IMR-90 (cell line): ENCODE results near the gene HNRNPLL. TPM values are rescaled to one million over a fixed set of nuclear protein-coding genes. Genes with fewer than 3 reads are reported as not detected.

Source experiments
- ATAC-seq: fragments of 200-7000 bp; cut with Tn5 transposase; 2 replicates; pipeline ENCODE4 v1.9.1; 2020; ENCODE audit warnings: low read depth, mild to moderate bottlenecking, moderate library complexity
- BruUV-seq: library from RNA; stranded (reverse); fragments of 400-500 nt; replicated peaks from 2 replicates; lab custom pipeline; 2021; lab: Mats Ljungman, UMichigan
- CTCF ChIA-PET: fragments of 300-600 bp; formaldehyde crosslinking; extraction: SDS; loops from one replicate; lab custom pipeline; 2021; ENCODE audit warnings: antibody characterized with exemption; lab: Yijun Ruan, JAX
- POLR2A ChIA-PET: fragments of 300-600 bp; sonication (Branson Sonifier 250); formaldehyde crosslinking; loops from one replicate; lab custom pipeline; 2022; ENCODE audit warnings: antibody characterized with exemption; ENCODE audit not compliant: unreplicated experiment; lab: Charles Lee
- DNase-seq: peaks from one replicate; pipeline ENCODE4 v3.0.0; 2013
- H2AFZ ChIP-seq: replicated peaks from 2 replicates; pipeline ENCODE3; 2013; ENCODE audit warnings: low read length, mild to moderate bottlenecking; ENCODE audit not compliant: poor library complexity
- H2AK5ac ChIP-seq: 2 replicates; pipeline ENCODE4 v1.6.1; 2013; ENCODE audit warnings: low read depth, low read length, inconsistent platforms
- H2AK9ac ChIP-seq: replicated peaks from 2 replicates; pipeline ENCODE3; 2013; ENCODE audit warnings: mild to moderate bottlenecking, low read depth, low read length, moderate library complexity; ENCODE audit not compliant: poor library complexity
- H2BK120ac ChIP-seq: 2 replicates; pipeline ENCODE4 v1.6.1; 2013; ENCODE audit warnings: low read depth, low read length, inconsistent platforms
- H2BK15ac ChIP-seq: 3 replicates; pipeline ENCODE4 v1.6.1; 2013; ENCODE audit warnings: low read depth, low read length, inconsistent platforms
- H2BK20ac ChIP-seq: 2 replicates; pipeline ENCODE4 v1.6.1; 2013; ENCODE audit warnings: low read depth, mild to moderate bottlenecking, inconsistent platforms, low read length, moderate library complexity
- H2BK5ac ChIP-seq: 2 replicates; pipeline ENCODE4 v1.6.1; 2013; ENCODE audit warnings: mild to moderate bottlenecking, low read depth, low read length, inconsistent platforms; ENCODE audit not compliant: poor library complexity, severe bottlenecking
- H3K14ac ChIP-seq: replicated peaks from 2 replicates; pipeline ENCODE4 v1.6.1; 2013; ENCODE audit warnings: low read depth, low read length, inconsistent platforms
- H3K18ac ChIP-seq: 2 replicates; pipeline ENCODE4 v1.6.1; 2013; ENCODE audit warnings: low read depth, low read length, control low read depth
- H3K23ac ChIP-seq: 2 replicates; pipeline ENCODE4 v1.6.1; 2013; ENCODE audit warnings: low read depth, low read length, inconsistent platforms
- H3K27ac ChIP-seq: 2 replicates; pipeline ENCODE4 v1.5.1; 2013; ENCODE audit warnings: mild to moderate bottlenecking, control low read depth, low read length; ENCODE audit not compliant: insufficient read depth
- H3K27me3 ChIP-seq: 2 replicates; pipeline ENCODE4 v1.6.1; 2013; ENCODE audit warnings: low read length; ENCODE audit not compliant: control insufficient read depth, insufficient read depth
- H3K36me3 ChIP-seq: 2 replicates; pipeline ENCODE4 v1.6.1; 2013; ENCODE audit warnings: low read length, mixed read lengths; ENCODE audit not compliant: control insufficient read depth, insufficient read depth
- H3K4ac ChIP-seq: 2 replicates; pipeline ENCODE4 v1.6.1; 2013; ENCODE audit warnings: low read depth, low read length, inconsistent platforms
- H3K4me1 ChIP-seq: 2 replicates; pipeline ENCODE4 v1.6.1; 2013; ENCODE audit warnings: low read length, mixed read lengths; ENCODE audit not compliant: control insufficient read depth, insufficient read depth
- H3K4me2 ChIP-seq: 2 replicates; pipeline ENCODE4 v1.6.1; 2013; ENCODE audit warnings: low read depth, mild to moderate bottlenecking, control low read depth, low read length, moderate library complexity
- H3K4me3 ChIP-seq: 2 replicates; pipeline ENCODE4 v1.5.1; 2013; ENCODE audit warnings: low read depth, mild to moderate bottlenecking, control low read depth, low read length, moderate library complexity; ENCODE audit not compliant: insufficient read depth
- H3K56ac ChIP-seq: 2 replicates; pipeline ENCODE4 v1.6.1; 2013; ENCODE audit warnings: low read length, inconsistent platforms; ENCODE audit not compliant: insufficient read depth; ENCODE audit errors: extremely low read depth
- H3K79me1 ChIP-seq, 2 experiments: 2 replicates each; pipeline ENCODE4 v1.6.1; 2013; ENCODE audit warnings: low read length in 2 of 2, inconsistent platforms in 1 of 2, low read depth in 1 of 2
- H3K9ac ChIP-seq: 2 replicates; pipeline ENCODE4 v1.6.1; 2013; ENCODE audit warnings: low read depth, low read length, control low read depth
- H3K9me1 ChIP-seq: 2 replicates; pipeline ENCODE4 v1.6.1; 2013; ENCODE audit warnings: low read length, inconsistent platforms; ENCODE audit not compliant: insufficient read depth
- H3K9me3 ChIP-seq: 2 replicates; pipeline ENCODE4 v1.6.1; 2013; ENCODE audit warnings: low read length; ENCODE audit not compliant: control insufficient read depth, insufficient read depth
- H4K20me1 ChIP-seq: 2 replicates; pipeline ENCODE4 v1.6.1; 2013; ENCODE audit warnings: low read length, inconsistent platforms; ENCODE audit not compliant: insufficient read depth
- H4K5ac ChIP-seq: 2 replicates; pipeline ENCODE4 v1.6.1; 2013; ENCODE audit warnings: mild to moderate bottlenecking, low read depth, low read length, control low read depth
- H4K8ac ChIP-seq, 2 experiments: 2 replicates each; pipeline ENCODE4 v1.6.1; 2013; ENCODE audit warnings: low read depth in 2 of 2, low read length in 2 of 2, control low read depth in 1 of 2, inconsistent platforms in 1 of 2
- H4K91ac ChIP-seq: 2 replicates; pipeline ENCODE4 v1.6.1; 2013; ENCODE audit warnings: low read depth, low read length, inconsistent platforms; ENCODE audit not compliant: insufficient read depth
- BHLHE40 ChIP-seq: fragments of 150-350 bp; IDR thresholded peaks from 2 replicates; pipeline ENCODE4 v1.6.1; 2016; ENCODE audit warnings: mild to moderate bottlenecking, low read depth, low read length
- CEBPB ChIP-seq: IDR thresholded peaks from 2 replicates; pipeline ENCODE4 v1.6.1; 2012; ENCODE audit warnings: low read depth, low read length, improper control_type of control experiment
- CHD1 ChIP-seq: IDR thresholded peaks from 2 replicates; pipeline ENCODE4 v1.6.1; 2012; ENCODE audit warnings: low read depth, low read length, improper control_type of control experiment
- ELK1 ChIP-seq: fragments of 150-350 bp; IDR thresholded peaks from 2 replicates; pipeline ENCODE4 v1.6.1; 2016; ENCODE audit warnings: low read depth, mild to moderate bottlenecking, low read length, moderate library complexity, borderline replicate concordance
- FOS ChIP-seq: fragments of 150-350 bp; IDR thresholded peaks from 2 replicates; pipeline ENCODE4 v1.6.1; 2016; ENCODE audit warnings: low read depth, low read length
- MXI1 ChIP-seq: IDR thresholded peaks from 2 replicates; pipeline ENCODE4 v1.6.1; 2012; ENCODE audit warnings: low read depth, mild to moderate bottlenecking, low read length, moderate library complexity, borderline replicate concordance
- NFE2L2 ChIP-seq: fragments of 150-350 bp; IDR thresholded peaks from 2 replicates; pipeline ENCODE4 v1.6.1; 2016; ENCODE audit warnings: low read depth, mild to moderate bottlenecking, low read length
- POLR2A ChIP-seq: IDR thresholded peaks from 2 replicates; pipeline ENCODE4 v1.6.1; 2012; ENCODE audit warnings: mild to moderate bottlenecking, low read depth, low read length
- RCOR1 ChIP-seq: IDR thresholded peaks from 2 replicates; pipeline ENCODE4 v1.6.1; 2012; ENCODE audit warnings: mild to moderate bottlenecking, low read length, improper control_type of control experiment; ENCODE audit not compliant: insufficient replicate concordance
- SMC3 ChIP-seq: fragments of 150-350 bp; IDR thresholded peaks from 2 replicates; pipeline ENCODE4 v1.6.1; 2016; ENCODE audit warnings: low read depth, mild to moderate bottlenecking, antibody characterized with exemption, low read length, moderate library complexity
- USF2 ChIP-seq: fragments of 150-350 bp; IDR thresholded peaks from 2 replicates; pipeline ENCODE4 v1.6.1; 2017; ENCODE audit warnings: mild to moderate bottlenecking, antibody characterized with exemption, low read length, low read depth
- WGBS, 2 experiments: methylation state at CpG; one replicate each; pipeline versions ENCODE4 v1.1.5 to v1.1.7; 2013; ENCODE audit warnings: missing lambda C conversion rate in 2 of 2; ENCODE audit not compliant: insufficient read length in 1 of 2; ENCODE audit errors: extremely low coverage in 2 of 2; 5-methylcytosine and 5-hydroxymethylcytosine counted together
- dilution Hi-C: fragments of 300-500 bp; cut with HindIII; formaldehyde crosslinking; loops from one replicate; pipeline ENCODE4 v1.14.3; 2018; ENCODE audit warnings: low sequenced_read_pairs; ENCODE audit not compliant: unreplicated experiment
- in situ Hi-C: fragments of 300-500 bp; cut with MboI; formaldehyde crosslinking; loops from 3 replicates; pipeline ENCODE4 v1.14.3; 2019; ENCODE audit warnings: low sequenced_read_pairs, inconsistent platforms, mixed read lengths
- intact Hi-C: fragments of 100-400 bp; cut with micrococcal nuclease; formaldehyde crosslinking; loops from 2 replicates; pipeline ENCODE4 v1.10.0; 2022
- polyA plus RNA-seq, 3 experiments: library from polyadenylated mRNA; depleted of rRNA; stranded (reverse); fragments of >200 nt; gene quantifications; 2 replicates each; pipeline ENCODE4 v1.2.3, GENCODE V29; 2012; ENCODE audit warnings: low replicate concordance in 1 of 3
- total RNA-seq: library from RNA; depleted of rRNA; stranded (reverse); fragments of >200 nt; gene quantifications from 2 replicates; pipeline ENCODE4 v1.2.3, GENCODE V29; 2012

The HNRNPLL gene
- total and polyA plus RNA-seq, 2 of the 4 experiments (the other 2 are of a cell fraction), result 23.7 to 53.1 TPM

GRCh38 chr2:38608755-38609154 is 6.0 kb upstream of the HNRNPLL start:
- in situ Hi-C loops (no loop called here), intact Hi-C loops (no loop called here), dilution Hi-C loops (no loop called here)
- no peak overlapping the region for H3K14ac ChIP-seq
- no peak overlapping the region for H4K5ac ChIP-seq
- no peak overlapping the region for H2BK5ac ChIP-seq
- no peaks in the 10 kb centered on the region for H3K36me3 ChIP-seq
- no CpG with 5 or more reads among the region's 2 CpGs for WGBS, 2 experiments
- BruUV-seq, result no TSS peak
- DNase-seq (no peak), ATAC-seq (no peak)
- H3K4me1 ChIP-seq, result peaks cover 2% of the 10 kb centered on the region; the same call in 1 of the 2 replicates
- no peak overlapping the region for H2BK120ac ChIP-seq
- no peak overlapping the region for H4K8ac ChIP-seq
- H2AK9ac ChIP-seq, result no peak overlapping the region
- H3K9me3 ChIP-seq, result no peaks in the 10 kb centered on the region
- H3K23ac ChIP-seq, result no peak overlapping the region
- H3K4me3 ChIP-seq, result no peak overlapping the region
- no peak overlapping the region for H2BK15ac ChIP-seq
- no peak overlapping the region for H2AK5ac ChIP-seq
- H3K79me1 ChIP-seq, result no peaks in the 10 kb centered on the region
- POLR2A ChIA-PET, result no interaction called here
- H2AFZ ChIP-seq, result no peak overlapping the region
- CTCF ChIA-PET, result no interaction called here
- no peaks in the 10 kb centered on the region for H3K27me3 ChIP-seq
- no peak overlapping the region for H3K27ac ChIP-seq
- H3K9ac ChIP-seq, result no peak overlapping the region
- H3K4ac ChIP-seq, result no peak overlapping the region
- no peaks in the 10 kb centered on the region for H3K9me1 ChIP-seq
- no peak overlapping the region for H3K4me2 ChIP-seq
- no peak overlapping the region for H3K18ac ChIP-seq
- no peak for TF ChIP-seq CHD1
- no peak for TF ChIP-seq FOS
- no peak for TF ChIP-seq POLR2A
- no peak for TF ChIP-seq SMC3
- no peak for TF ChIP-seq USF2
- TF ChIP-seq ELK1, result no peak
- no peak for TF ChIP-seq CEBPB
- TF ChIP-seq MXI1, result no peak
- no peak for TF ChIP-seq BHLHE40
- no peak for TF ChIP-seq RCOR1
- no peak for TF ChIP-seq NFE2L2
- no peak overlapping the region for H2BK20ac ChIP-seq
- no peaks in the 10 kb centered on the region for H4K20me1 ChIP-seq
- no peak overlapping the region for H3K56ac ChIP-seq
- no peak overlapping the region for H4K91ac ChIP-seq
